Heart left ventricle (tissue), 16 donors: Measurements from ENCODE around the gene KDM4B. TPM values are rescaled to one million over a fixed set of nuclear protein-coding genes. Genes with fewer than 3 reads are reported as not detected.

Experiments
- ATAC-seq, 4 donors: fragments of 200-7000 bp; cut with Tn5 transposase; one replicate each; pipeline ENCODE4 v1.9.1; 2020 to 2022; ENCODE audit warnings: moderate library complexity in 4 of 4, mild to moderate bottlenecking in 3 of 4, moderate number of reproducible peaks in 1 of 4
- DNase-seq, 5 donors: peaks; one replicate each; pipeline ENCODE4 v3.0.0-alpha.2; 2020
- H3K27ac ChIP-seq, 12 donors: fragments of 200-600 bp; sonication (generic) in 4 of 12; one replicate each; pipeline versions ENCODE4 v1.5.0 to v1.8.0; 2016 to 2022; ENCODE audit warnings: mild to moderate bottlenecking in 2 of 12
- H3K27me3 ChIP-seq, 9 donors: fragments of 200-600 bp; sonication (generic) in 2 of 9; one replicate each; pipeline versions ENCODE4 v1.5.1 to v1.8.0; 2016 to 2022; ENCODE audit warnings: mild to moderate bottlenecking in 3 of 9
- H3K36me3 ChIP-seq, 9 donors: fragments of 200-600 bp; sonication (generic) in 2 of 9; one replicate each; pipeline versions ENCODE4 v1.5.0 to v1.8.0; 2018 to 2022; ENCODE audit warnings: mild to moderate bottlenecking in 2 of 9
- H3K4me1 ChIP-seq, 12 donors: fragments of 200-600 bp; sonication (generic) in 4 of 12; one replicate each; pipeline versions ENCODE4 v1.5.0 to v1.8.0; 2016 to 2022; ENCODE audit warnings: mild to moderate bottlenecking in 3 of 12
- H3K4me3 ChIP-seq, 12 donors: fragments of 200-600 bp; sonication (generic) in 4 of 12; one replicate each; pipeline versions ENCODE4 v1.5.0 to v1.8.0; 2017 to 2022; ENCODE audit warnings: mild to moderate bottlenecking in 9 of 12, moderate library complexity in 4 of 12
- H3K9me3 ChIP-seq, 12 donors: fragments of 200-600 bp; sonication (generic) in 4 of 12; one replicate each; pipeline versions ENCODE4 v1.5.0 to v1.8.0; 2016 to 2022; ENCODE audit warnings: mild to moderate bottlenecking in 1 of 12
- POLR2A ChIP-seq, 2 donors: fragments of 450-650 bp; IDR thresholded peaks; one replicate each; pipeline ENCODE4 v1.6.1; 2017; ENCODE audit warnings: antibody characterized with exemption in 2 of 2, mild to moderate bottlenecking in 2 of 2, moderate library complexity in 2 of 2
- WGBS, 4 donors: extraction: QIAGEN DNeasy Blood & Tissue Kit in 2 of 4; methylation state at CpG; one replicate each; pipeline versions ENCODE4 v1.1.5 to v1.1.7; 2013 to 2018; 5-methylcytosine and 5-hydroxymethylcytosine counted together
- intact Hi-C, 10 donors: fragments of 100-400 bp; cut with DNase I; formaldehyde crosslinking; loops; one replicate each; pipeline versions ENCODE4 v1.11.1 to v1.14.2; 2022
- polyA plus RNA-seq, 2 donors: library from polyadenylated mRNA; stranded (reverse); fragments of 200-250 nt; gene quantifications; one replicate each; pipeline ENCODE4 v1.2.3, GENCODE V29; 2013
- total RNA-seq, 9 donors: library from RNA; depleted of rRNA in 2 of 9; stranded (reverse); fragments of >200 nt in 2 of 9; fragmentation: NEBNext Ultra II Directional in 3 of 9; extraction: Animal tissue kit (Norgen Biotek cat#: 25700) in 3 of 9; gene quantifications; one replicate each; pipeline versions ENCODE4 v1.1.0 to v1.2.4, GENCODE V29; 2016 to 2023
- TF ChIP-seq, protein P1 (sequence below), 12 donors: fragments of 200-600 bp; sonication (generic) in 4 of 12; IDR thresholded peaks; one replicate each; pipeline versions ENCODE4 v1.5.0 to v1.8.0; 2018 to 2022; ENCODE audit warnings: antibody characterized with exemption in 12 of 12, mild to moderate bottlenecking in 5 of 12
- donor health status: ischemic (EF 13 %, LVEDD 7.1; RV severe dilation, severe dysfunction).
- donor health status: healthy with polysubstance abuse.
- donor health status: DM: no; HTN: yes; CAD: no.
- donor health status: DM: no; HTN: no; CAD: no.
- donor health status: ischemic (EF 25% LVEDD 6.9; RV normal size, moderate dysfunction).
- donor health status: ischemic (EF 25% LVEDD 5.7; RV mildly dilated, moderate dysfunction).
- donor health status: healthy.
- donor health status: DM: yes; HTN: yes; CAD: no.
- donor health status: ischemic (EF 35%, LVEDD 5.7; RV mildly dilated, moderate dysfunction).
- donor health status: nonischemic (EF 11% LVEDD 7.7; RV severe dilation, severe dysfunction).
- donor health status: DM: yes; HTN: yes; CAD: no.
- donor health status: PGD.
- donor health status: ischemic (EF 29% LVEDD 5.4; RV normal size, mild dysfunction).
- donor health status: nonischemic (EF 23%, LVEDD 6.1; RV moderate dilation, normal function).

The KDM4B gene
- total and polyA plus RNA-seq, 11 donors: 21.5 to 36.5 (median 27.2) TPM

DNA sequence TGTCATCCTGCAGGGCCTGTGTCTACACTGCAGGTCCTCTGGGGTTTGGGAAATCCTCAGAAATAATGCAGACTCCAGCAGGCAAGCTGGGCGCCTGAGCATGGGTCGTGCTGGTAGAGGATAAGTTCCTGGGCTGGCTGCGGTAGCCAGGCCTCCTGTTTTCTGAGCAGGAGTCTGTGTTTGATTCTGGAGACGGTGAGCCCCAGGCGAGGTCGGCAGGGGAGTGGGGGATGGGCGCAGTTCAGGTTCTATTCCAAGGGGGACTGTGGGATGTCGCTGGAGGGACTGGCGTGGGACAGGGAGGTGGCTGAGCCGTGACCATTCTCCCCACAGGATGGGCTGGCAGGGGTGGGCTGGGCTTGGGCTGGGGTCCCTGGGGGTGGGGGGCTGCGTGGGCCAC lies 154.7 kb downstream of the KDM4B start:
- H3K27ac ChIP-seq: no peak overlapping the region
- no peak overlapping the region for H3K4me3 ChIP-seq
- H3K36me3 ChIP-seq: peaks cover 0 to 46% (median 32%) of the 10 kb centered on the region in 9 donors
- H3K9me3 ChIP-seq: no peaks in the 10 kb centered on the region
- DNase-seq: no peak
- peaks cover 5 to 39% (median 22%) of the 10 kb centered on the region in 12 donors for H3K4me1 ChIP-seq
- 85 to 95% (median 88%) methylated on average over 7 to 11 of the region's 11 CpGs for WGBS, 4 donors
- no peak for ATAC-seq
- no peak for TF ChIP-seq POLR2A (IDR thresholded peaks at IDR 0.05)
- TF ChIP-seq, protein P1, sequence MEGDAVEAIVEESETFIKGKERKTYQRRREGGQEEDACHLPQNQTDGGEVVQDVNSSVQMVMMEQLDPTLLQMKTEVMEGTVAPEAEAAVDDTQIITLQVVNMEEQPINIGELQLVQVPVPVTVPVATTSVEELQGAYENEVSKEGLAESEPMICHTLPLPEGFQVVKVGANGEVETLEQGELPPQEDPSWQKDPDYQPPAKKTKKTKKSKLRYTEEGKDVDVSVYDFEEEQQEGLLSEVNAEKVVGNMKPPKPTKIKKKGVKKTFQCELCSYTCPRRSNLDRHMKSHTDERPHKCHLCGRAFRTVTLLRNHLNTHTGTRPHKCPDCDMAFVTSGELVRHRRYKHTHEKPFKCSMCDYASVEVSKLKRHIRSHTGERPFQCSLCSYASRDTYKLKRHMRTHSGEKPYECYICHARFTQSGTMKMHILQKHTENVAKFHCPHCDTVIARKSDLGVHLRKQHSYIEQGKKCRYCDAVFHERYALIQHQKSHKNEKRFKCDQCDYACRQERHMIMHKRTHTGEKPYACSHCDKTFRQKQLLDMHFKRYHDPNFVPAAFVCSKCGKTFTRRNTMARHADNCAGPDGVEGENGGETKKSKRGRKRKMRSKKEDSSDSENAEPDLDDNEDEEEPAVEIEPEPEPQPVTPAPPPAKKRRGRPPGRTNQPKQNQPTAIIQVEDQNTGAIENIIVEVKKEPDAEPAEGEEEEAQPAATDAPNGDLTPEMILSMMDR (IDR thresholded peaks at IDR 0.05): no peak
- intact Hi-C loops: loop anchor here in 1 of 10 donors (10.0 kb wide), 1 partner anchor 69 kb away; no protein-coding TSS in a partner anchor
- no peaks in the 10 kb centered on the region for H3K27me3 ChIP-seq

- H3K36me3 ChIP-seq: peaks cover 0 to 41% (median 32%) of the 10 kb centered on the region in 9 donors
- ATAC-seq: no peak
- TF ChIP-seq, protein P1 (IDR thresholded peaks at IDR 0.05): no peak
- TF ChIP-seq POLR2A (IDR thresholded peaks at IDR 0.05): no peak
Observed at GRCh38 chr19:5124111-5124855, 155.4 kb downstream of the KDM4B start.

DNA sequence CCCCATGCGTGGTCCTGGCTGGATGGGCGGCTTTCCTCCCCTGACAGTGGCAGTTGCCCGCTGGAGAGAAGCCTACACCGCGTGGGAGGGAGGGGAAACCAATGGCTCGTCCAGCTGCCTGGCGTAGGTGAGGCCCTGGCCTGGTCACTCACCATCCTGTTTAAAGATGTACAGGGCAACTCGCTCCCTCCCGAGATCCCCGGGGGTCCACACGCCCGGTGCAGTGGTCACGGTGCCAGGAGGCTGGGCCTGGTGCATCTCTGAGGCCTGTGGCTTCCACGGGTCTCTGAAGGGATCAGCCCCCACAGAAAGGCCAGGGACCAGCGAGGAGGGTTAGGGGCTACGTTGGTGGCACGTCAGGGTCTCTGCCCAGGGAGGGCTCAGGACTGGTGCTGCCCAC lies 156.5 kb downstream of the KDM4B start:
- H3K9me3 ChIP-seq: no peaks in the 10 kb centered on the region
- no peak for DNase-seq
- ATAC-seq: no peak
- intact Hi-C loops: loop anchor here in 1 of 10 donors (10.0 kb wide), 1 partner anchor 71 kb away; no protein-coding TSS in a partner anchor
- no peaks in the 10 kb centered on the region for H3K27me3 ChIP-seq
- peaks cover 5 to 50% (median 27%) of the 10 kb centered on the region in 12 donors for H3K4me1 ChIP-seq
- no peak for TF ChIP-seq POLR2A (IDR thresholded peaks at IDR 0.05)
- TF ChIP-seq, protein P1 (IDR thresholded peaks at IDR 0.05): no peak
- H3K27ac ChIP-seq: peak overlapping the region in 2 of 12 donors; percentile 14 to 39
- WGBS, 4 donors: 77 to 81% (median 79%) methylated on average over 16 to 17 of the region's 17 CpGs
- peaks cover 0 to 35% (median 25%) of the 10 kb centered on the region in 9 donors for H3K36me3 ChIP-seq
- H3K4me3 ChIP-seq: no peak overlapping the region

More at GRCh38 chr19:5124111-5124855, 155.4 kb downstream of the KDM4B start:
- Histone ChIP-seq H3K4me1 (peaks cover 5 to 45% (median 26%) of the 10 kb centered on the region in 12 donors), H3K27ac (no peak overlapping the region), H3K4me3 (no peak overlapping the region), H3K9me3 (no peaks in the 10 kb centered on the region), H3K27me3 (no peaks in the 10 kb centered on the region)
- DNase-seq: no peak
- intact Hi-C loops: loop anchor here in 1 of 10 donors (10.0 kb wide), 1 partner anchor 69 kb away; no protein-coding TSS in a partner anchor
- 91 to 98% (median 93%) methylated on average over 20 to 21 of the region's 21 CpGs for WGBS, 4 donors

DNA sequence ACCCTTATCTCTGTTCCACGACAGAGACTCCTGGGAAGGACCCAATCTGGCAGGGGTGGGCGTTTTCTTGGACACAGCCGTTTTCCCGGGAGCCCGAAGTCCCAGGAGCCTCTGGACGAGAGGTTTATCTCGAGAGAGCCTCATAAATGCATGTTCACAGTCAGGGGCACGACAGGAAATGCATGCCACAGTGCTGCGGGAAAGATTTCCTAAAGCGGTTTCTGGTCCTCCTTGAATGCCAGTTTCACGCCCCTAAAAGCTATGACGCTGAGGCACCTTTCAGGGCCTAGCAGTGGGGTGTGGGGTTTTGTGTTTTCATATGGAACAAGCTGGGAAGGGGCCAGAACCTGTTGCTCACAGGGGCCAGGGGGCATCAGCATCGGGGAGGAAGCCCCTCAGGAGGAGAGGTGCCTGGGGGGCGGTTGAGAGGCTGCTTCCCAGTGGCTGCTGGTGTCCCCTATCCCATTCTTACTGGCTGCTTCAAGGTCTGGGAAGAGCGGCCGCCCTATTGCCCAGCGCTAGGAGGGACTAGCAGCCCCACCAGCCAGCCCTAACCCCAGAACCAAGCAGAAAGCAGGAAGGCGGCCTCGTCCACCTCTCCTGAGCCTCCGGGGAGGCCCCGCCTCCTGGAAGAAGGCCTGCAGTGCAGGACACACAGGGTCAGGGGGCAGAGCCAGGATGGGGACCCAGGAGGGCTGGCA lies 157.0 kb downstream of the KDM4B start:
- intact Hi-C loops: loop anchor here in 1 of 10 donors (10.0 kb wide), 1 partner anchor 71 kb away; no protein-coding TSS in a partner anchor
- Histone ChIP-seq H3K4me3 (no peak overlapping the region), H3K36me3 (peaks cover 0 to 34% (median 20%) of the 10 kb centered on the region in 9 donors), H3K27ac (peak overlapping the region in 3 of 12 donors; percentile 11 to 39 (median 14)), H3K9me3 (no peaks in the 10 kb centered on the region), H3K4me1 (peaks cover 5 to 50% (median 27%) of the 10 kb centered on the region in 12 donors), H3K27me3 (no peaks in the 10 kb centered on the region)
- DNase-seq (no peak), ATAC-seq (no peak)
- 47 to 68% (median 53%) methylated on average over 12 to 21 of the region's 21 CpGs for WGBS, 4 donors
- no peak for TF ChIP-seq POLR2A (IDR thresholded peaks at IDR 0.05)
- TF ChIP-seq, protein P1 (IDR thresholded peaks at IDR 0.05): no peak
